Ectodermal cell (in vitro differentiated cells): Measurements from ENCODE around the gene KLF5. TPM values are rescaled to one million over a fixed set of nuclear protein-coding genes. Genes with fewer than 3 reads are reported as not detected.

Source experiments
- H3K27ac ChIP-seq: 2 replicates; pipeline ENCODE4 v1.7.0; 2013; ENCODE audit warnings: mild to moderate bottlenecking, low read depth, low read length; ENCODE audit not compliant: insufficient read depth, poor library complexity, severe bottlenecking
- H3K27me3 ChIP-seq: 2 replicates; pipeline ENCODE4 v1.7.0; 2013; ENCODE audit warnings: mild to moderate bottlenecking, low read length; ENCODE audit not compliant: insufficient read depth, control insufficient read depth, poor library complexity, severe bottlenecking
- H3K36me3 ChIP-seq: one replicate; pipeline ENCODE4 v1.7.0; 2013; ENCODE audit warnings: low read length; ENCODE audit not compliant: control insufficient read depth, insufficient read depth
- H3K4me1 ChIP-seq: one replicate; pipeline ENCODE4 v1.7.0; 2013; ENCODE audit warnings: low read length; ENCODE audit not compliant: control insufficient read depth, insufficient read depth
- H3K4me3 ChIP-seq: 2 replicates; pipeline ENCODE4 v1.7.0; 2013; ENCODE audit warnings: low read depth, low read length, control low read depth; ENCODE audit not compliant: insufficient read depth
- H3K9me3 ChIP-seq: 2 replicates; pipeline ENCODE4 v1.7.0; 2013; ENCODE audit warnings: mild to moderate bottlenecking, low read length, moderate library complexity; ENCODE audit not compliant: control insufficient read depth
- WGBS, 2 experiments: methylation state at CpG; one replicate each; pipeline ENCODE4 v1.1.7; 2013; ENCODE audit warnings: missing lambda C conversion rate in 2 of 2; 5-methylcytosine and 5-hydroxymethylcytosine counted together
- polyA plus RNA-seq, 4 experiments: library from polyadenylated mRNA; stranded (reverse); fragments of 50-300 nt; gene quantifications; one replicate each; pipeline ENCODE4 v1.2.3, GENCODE V29; 2013

Gene KLF5
- 0.54 TPM for polyA plus RNA-seq (2013, experiment 1 of 4)
- polyA plus RNA-seq (2013, experiment 2 of 4) = 0.98 TPM
- polyA plus RNA-seq (2013, experiment 3 of 4) = 0.53 TPM
- polyA plus RNA-seq (2013, experiment 4 of 4) = 0.93 TPM

- H3K9me3 ChIP-seq = no peaks in the 10 kb centered on the region
- no peak within 1 kb of the TSS for H3K27ac ChIP-seq
- H3K4me1 ChIP-seq = no peaks in the 10 kb centered on the region
- H3K27me3 ChIP-seq = peaks cover 72% of the 10 kb centered on the region
- no peaks in the 10 kb centered on the region for H3K36me3 ChIP-seq
- 0 to 1% methylated on average over 93 of the region's 93 CpGs for WGBS, 2 experiments
- peak within 1 kb of the TSS; percentile 58 for H3K4me3 ChIP-seq
Measured at GRCh38 chr13:73058736-73059459, at the start of gene KLF5. Gene KLF5 (plus strand): TSS chr13:73059005. CDS start chr13:73059328, 323 bp downstream.

DNA sequence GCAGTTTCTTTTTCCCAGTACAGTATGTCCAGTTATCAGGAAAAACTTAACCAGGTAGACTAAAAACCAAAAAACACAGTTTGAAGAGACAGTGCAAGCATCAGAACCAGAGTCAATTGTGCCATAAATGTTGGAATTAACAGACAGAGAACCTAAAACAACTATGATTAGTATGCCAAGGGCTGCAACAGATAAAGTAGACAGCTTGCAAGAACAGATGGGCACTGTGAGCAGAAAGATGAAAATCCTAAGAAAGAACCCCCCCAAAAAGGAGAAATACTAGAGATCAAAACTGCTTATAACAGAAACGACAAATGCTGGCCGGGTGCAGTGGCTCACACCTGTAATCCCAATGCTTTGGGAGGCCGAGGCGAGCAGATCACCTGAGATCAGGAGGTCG, 47.1 kb upstream of the KLF5 start:
- H3K27ac ChIP-seq = no peak overlapping the region
- H3K4me1 ChIP-seq = no peaks in the 10 kb centered on the region
- no peaks in the 10 kb centered on the region for H3K27me3 ChIP-seq
- no peaks in the 10 kb centered on the region for H3K36me3 ChIP-seq
- H3K4me3 ChIP-seq = no peak overlapping the region
- WGBS, 2 experiments = 92 to 98% methylated on average over 5 of the region's 5 CpGs
- no peaks in the 10 kb centered on the region for H3K9me3 ChIP-seq

- H3K4me1 ChIP-seq = no peaks in the 10 kb centered on the region
- H3K27ac ChIP-seq = no peak overlapping the region
- H3K36me3 ChIP-seq = no peaks in the 10 kb centered on the region
- H3K9me3 ChIP-seq = no peaks in the 10 kb centered on the region
- WGBS, 2 experiments = no CpG with 5 or more reads among the region's 1 CpG
- H3K4me3 ChIP-seq = no peak overlapping the region
- H3K27me3 ChIP-seq = no peaks in the 10 kb centered on the region
Measured at GRCh38 chr13:73015805-73016204, 43.0 kb upstream of the KLF5 start.

DNA sequence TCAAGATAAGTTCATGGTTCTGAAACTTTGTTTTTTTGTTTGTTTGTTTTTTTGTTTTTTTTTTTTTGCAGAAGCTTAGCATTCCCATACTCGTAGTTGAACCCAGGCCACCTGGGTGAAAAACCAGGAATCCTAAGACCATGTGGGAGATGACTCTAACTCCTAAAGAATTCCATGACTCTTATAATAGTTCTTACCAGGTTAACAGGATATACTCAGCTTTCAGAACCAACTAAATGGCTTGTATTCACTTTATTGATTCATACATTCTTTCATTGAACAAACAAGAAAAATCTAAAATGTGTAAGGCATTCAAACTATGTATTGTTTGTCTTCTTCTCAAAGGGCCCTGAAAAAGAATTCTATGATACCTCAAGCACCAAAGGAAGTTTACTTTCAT, 40.5 kb upstream of the KLF5 start:
- no peaks in the 10 kb centered on the region for H3K9me3 ChIP-seq
- 78 to 82% methylated on average over 1 of the region's 1 CpG for WGBS, 2 experiments
- H3K4me3 ChIP-seq = no peak overlapping the region
- no peak overlapping the region for H3K27ac ChIP-seq
- no peaks in the 10 kb centered on the region for H3K4me1 ChIP-seq
- H3K27me3 ChIP-seq = no peaks in the 10 kb centered on the region
- no peaks in the 10 kb centered on the region for H3K36me3 ChIP-seq

- Histone ChIP-seq H3K4me3 (no peak overlapping the region), H3K36me3 (no peaks in the 10 kb centered on the region), H3K27ac (no peak overlapping the region), H3K9me3 (no peaks in the 10 kb centered on the region), H3K4me1 (no peaks in the 10 kb centered on the region), H3K27me3 (no peaks in the 10 kb centered on the region)
- 90 to 97% methylated on average over 2 to 4 of the region's 5 CpGs for WGBS, 2 experiments
Measured at GRCh38 chr13:73025217-73026012, 33.4 kb upstream of the KLF5 start.

- Histone ChIP-seq H3K36me3 (no peaks in the 10 kb centered on the region), H3K4me1 (no peaks in the 10 kb centered on the region)
- 100% methylated on average over 1 of the region's 2 CpGs; no CpG with 5 or more reads in 1 of the 2 experiments for WGBS, 2 experiments
Measured at GRCh38 chr13:73034901-73035300, 23.9 kb upstream of the KLF5 start.

GRCh38 chr13:73035660-73036059, 23.1 kb upstream of the KLF5 start:
- Histone ChIP-seq H3K4me3 (no peak overlapping the region), H3K4me1 (no peaks in the 10 kb centered on the region), H3K27me3 (no peaks in the 10 kb centered on the region), H3K9me3 (no peaks in the 10 kb centered on the region), H3K27ac (no peak overlapping the region), H3K36me3 (no peaks in the 10 kb centered on the region)
- 71 to 100% methylated on average over 1 to 2 of the region's 2 CpGs for WGBS, 2 experiments

More at GRCh38 chr13:73034901-73035300, 23.9 kb upstream of the KLF5 start:
- H3K4me3 ChIP-seq = no peak overlapping the region
- no peaks in the 10 kb centered on the region for H3K9me3 ChIP-seq
- no peaks in the 10 kb centered on the region for H3K27me3 ChIP-seq
- no peak overlapping the region for H3K27ac ChIP-seq

- Histone ChIP-seq H3K4me1 (no peaks in the 10 kb centered on the region), H3K27ac (no peak overlapping the region), H3K4me3 (no peak overlapping the region), H3K27me3 (no peaks in the 10 kb centered on the region), H3K9me3 (no peaks in the 10 kb centered on the region), H3K36me3 (no peaks in the 10 kb centered on the region)
- 92 to 95% methylated on average over 4 of the region's 4 CpGs for WGBS, 2 experiments
Measured at GRCh38 chr13:73036566-73036965, 22.2 kb upstream of the KLF5 start.

DNA sequence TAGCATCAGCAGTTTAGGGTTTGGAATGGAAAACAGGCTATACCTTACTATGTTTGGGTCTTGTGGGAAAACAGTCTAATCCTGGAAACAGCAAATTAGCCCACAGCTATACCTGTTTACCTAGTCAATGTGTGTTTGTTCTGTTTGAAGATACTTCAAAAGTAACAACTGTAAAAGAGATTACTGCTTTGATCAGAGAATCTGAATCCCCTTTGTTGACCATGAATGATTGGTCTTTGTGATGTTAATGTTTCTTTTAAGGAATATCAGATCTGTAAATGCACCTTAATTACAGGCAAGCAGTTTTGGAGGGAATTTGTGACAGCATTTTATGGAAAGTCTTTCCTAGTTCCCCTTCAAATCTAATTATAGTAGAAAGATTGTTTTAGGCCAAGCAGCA, 20.7 kb upstream of the KLF5 start:
- no peak overlapping the region for H3K27ac ChIP-seq
- H3K4me1 ChIP-seq = no peaks in the 10 kb centered on the region
- H3K4me3 ChIP-seq = no peak overlapping the region

More for the DNA sequence above, 20.7 kb upstream of the KLF5 start:
- Histone ChIP-seq H3K27me3 (no peaks in the 10 kb centered on the region), H3K36me3 (no peaks in the 10 kb centered on the region), H3K9me3 (no peaks in the 10 kb centered on the region)
